Smooth muscle cell of bladder (primary cell): Measurements from ENCODE around the gene NCAPD3. TPM values are rescaled to one million over a fixed set of nuclear protein-coding genes. Genes with fewer than 3 reads are reported as not detected.

Experiments used
- total RNA-seq: library from RNA; depleted of rRNA; stranded (reverse); fragments of >200 nt; gene quantifications from 2 replicates; pipeline ENCODE4 v1.2.3, GENCODE V29; 2014

The NCAPD3 gene, protein sequence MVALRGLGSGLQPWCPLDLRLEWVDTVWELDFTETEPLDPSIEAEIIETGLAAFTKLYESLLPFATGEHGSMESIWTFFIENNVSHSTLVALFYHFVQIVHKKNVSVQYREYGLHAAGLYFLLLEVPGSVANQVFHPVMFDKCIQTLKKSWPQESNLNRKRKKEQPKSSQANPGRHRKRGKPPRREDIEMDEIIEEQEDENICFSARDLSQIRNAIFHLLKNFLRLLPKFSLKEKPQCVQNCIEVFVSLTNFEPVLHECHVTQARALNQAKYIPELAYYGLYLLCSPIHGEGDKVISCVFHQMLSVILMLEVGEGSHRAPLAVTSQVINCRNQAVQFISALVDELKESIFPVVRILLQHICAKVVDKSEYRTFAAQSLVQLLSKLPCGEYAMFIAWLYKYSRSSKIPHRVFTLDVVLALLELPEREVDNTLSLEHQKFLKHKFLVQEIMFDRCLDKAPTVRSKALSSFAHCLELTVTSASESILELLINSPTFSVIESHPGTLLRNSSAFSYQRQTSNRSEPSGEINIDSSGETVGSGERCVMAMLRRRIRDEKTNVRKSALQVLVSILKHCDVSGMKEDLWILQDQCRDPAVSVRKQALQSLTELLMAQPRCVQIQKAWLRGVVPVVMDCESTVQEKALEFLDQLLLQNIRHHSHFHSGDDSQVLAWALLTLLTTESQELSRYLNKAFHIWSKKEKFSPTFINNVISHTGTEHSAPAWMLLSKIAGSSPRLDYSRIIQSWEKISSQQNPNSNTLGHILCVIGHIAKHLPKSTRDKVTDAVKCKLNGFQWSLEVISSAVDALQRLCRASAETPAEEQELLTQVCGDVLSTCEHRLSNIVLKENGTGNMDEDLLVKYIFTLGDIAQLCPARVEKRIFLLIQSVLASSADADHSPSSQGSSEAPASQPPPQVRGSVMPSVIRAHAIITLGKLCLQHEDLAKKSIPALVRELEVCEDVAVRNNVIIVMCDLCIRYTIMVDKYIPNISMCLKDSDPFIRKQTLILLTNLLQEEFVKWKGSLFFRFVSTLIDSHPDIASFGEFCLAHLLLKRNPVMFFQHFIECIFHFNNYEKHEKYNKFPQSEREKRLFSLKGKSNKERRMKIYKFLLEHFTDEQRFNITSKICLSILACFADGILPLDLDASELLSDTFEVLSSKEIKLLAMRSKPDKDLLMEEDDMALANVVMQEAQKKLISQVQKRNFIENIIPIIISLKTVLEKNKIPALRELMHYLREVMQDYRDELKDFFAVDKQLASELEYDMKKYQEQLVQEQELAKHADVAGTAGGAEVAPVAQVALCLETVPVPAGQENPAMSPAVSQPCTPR (N-terminal part only)
- total RNA-seq = 6.1 and 6.5 TPM in 2 replicates

DNA sequence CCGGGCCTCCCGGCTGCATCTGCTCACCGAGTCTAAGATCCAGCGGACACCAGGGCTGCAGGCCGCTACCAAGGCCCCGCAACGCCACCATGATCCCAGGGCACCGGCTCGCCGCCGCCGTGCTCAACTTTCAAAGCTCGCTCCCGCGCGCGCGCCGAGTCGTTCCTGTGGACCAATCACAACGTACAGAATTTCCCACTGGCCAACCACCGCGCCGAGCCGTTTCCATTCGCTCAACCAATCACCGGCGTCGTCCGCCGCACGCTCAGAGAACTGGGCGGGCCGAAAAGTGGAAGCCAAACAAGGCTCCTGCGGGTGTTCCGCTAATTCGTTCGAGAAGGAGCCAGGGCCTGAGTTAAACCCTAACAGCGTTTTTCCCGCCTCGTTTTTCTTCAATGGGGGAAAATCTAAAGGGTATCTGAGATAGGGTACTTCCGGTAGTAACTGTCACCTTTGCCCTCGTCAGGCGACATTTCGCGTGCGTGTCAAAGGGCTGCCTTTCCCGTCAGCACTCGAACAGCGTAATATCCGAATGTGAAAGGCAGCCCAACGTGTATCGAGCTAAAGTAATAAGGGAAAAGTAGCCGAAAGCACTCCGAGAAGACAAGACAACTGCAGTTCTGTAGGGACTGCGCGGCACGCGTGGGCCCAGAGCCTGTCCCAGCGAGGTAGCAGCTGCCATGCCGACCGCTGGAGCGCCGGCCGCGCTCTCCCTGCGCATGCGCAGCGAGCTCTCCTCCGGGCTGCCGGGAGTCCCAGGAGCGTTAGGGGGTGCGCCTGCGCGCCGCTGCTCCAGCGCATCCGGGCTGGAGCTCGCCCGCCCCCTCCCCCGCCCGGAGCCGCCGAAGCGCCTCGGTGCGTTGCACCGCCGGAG, at the start of gene NCAPD3, which contains the start of gene VPS26B:
Gene NCAPD3 (minus strand): TSS at position 132 of the 874 bp plus-strand sequence. CDS start 41 bp downstream, at position 91.
Gene VPS26B (plus strand): TSS at position 836 of the 874 bp plus-strand sequence. CDS start 452 bp downstream, outside the sequence.

DNA sequence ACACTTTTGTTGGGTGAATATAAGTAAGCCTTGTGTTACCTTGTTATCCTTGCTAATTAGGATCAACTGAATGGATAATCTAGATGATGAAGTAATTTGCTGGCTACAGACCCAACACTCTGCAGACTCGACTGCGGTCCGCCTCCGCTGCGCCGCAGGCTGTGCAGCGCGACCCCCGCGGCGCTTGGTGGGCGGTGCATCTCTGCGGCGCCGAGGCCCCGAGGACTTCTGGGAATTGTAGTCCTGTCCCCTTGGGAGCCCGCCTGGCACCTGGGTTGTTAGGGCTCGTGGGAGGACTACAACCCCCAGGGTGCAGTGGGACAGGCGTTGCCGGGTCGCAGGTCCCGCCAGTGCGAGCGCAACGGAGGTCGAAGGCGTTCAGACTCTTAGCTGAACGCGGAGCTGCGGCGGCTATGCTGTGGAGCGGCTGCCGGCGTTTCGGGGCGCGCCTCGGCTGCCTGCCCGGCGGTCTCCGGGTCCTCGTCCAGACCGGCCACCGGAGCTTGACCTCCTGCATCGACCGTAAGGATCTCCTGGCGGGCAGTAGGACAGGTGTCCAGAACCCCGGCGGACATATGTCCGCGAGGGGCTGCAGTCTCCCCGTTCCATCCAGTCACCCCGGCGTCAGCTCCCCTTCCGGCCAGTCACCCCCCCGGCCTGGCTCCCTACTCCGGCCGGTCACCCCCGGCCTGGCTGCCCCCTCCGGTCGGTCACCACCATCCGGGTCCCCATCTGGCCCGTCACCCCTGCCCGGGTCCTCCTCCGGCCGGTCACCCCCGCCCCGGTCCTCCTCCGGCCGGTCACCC, 29.6 kb upstream of the NCAPD3 start, which contains the start of the genes ACAD8 and THYN1:
Gene ACAD8 (plus strand): TSS at position 381 of the 806 bp plus-strand sequence. CDS start 33 bp downstream, at position 414.
Gene THYN1 (minus strand): TSS at position 165 of the 806 bp plus-strand sequence. CDS start 470 bp downstream, outside the sequence.

Other genes starting within 250 kb of the NCAPD3 start
- 122 and 128 TPM in 2 replicates for gene JAM3, start 154.9 kb downstream of the NCAPD3 start, total RNA-seq
- 32.4 and 42.0 TPM in 2 replicates for gene VPS26B, start 704 bp upstream of the NCAPD3 start, total RNA-seq
- gene THYN1, start 29.4 kb upstream of the NCAPD3 start, total RNA-seq = 75.3 and 79.9 TPM in 2 replicates
- 16.9 TPM in 2 replicates for gene ACAD8, start 29.6 kb upstream of the NCAPD3 start, total RNA-seq
- gene GLB1L3, start 52.4 kb upstream of the NCAPD3 start, total RNA-seq = not detected in 2 replicates
- gene GLB1L2, start 108.0 kb upstream of the NCAPD3 start, total RNA-seq = 0.18 and 0.43 TPM in 2 replicates
- gene B3GAT1, start 188.3 kb upstream of the NCAPD3 start, total RNA-seq = 0.09 TPM in 1 of 2 replicates, not detected in the other